Mammary epithelial cell (primary cell): ENCODE measurements around the gene FOXK2.
"Not testable (repeated sequence)": the region's sequence is repeated elsewhere in the genome, so short reads cannot be mapped to it uniquely, and the experiment has no call there.

Source experiments
- EZH2 ChIP-seq: IDR thresholded peaks from 2 replicates; pipeline ENCODE4 v1.6.1; 2012; ENCODE audit warnings: low read length, inconsistent platforms, borderline replicate concordance
- TF ChIP-seq, protein P1 (sequence below), 2 donors: IDR thresholded peaks in 1 of 2; conservative IDR thresholded peaks in 1 of 2; 2 replicates each; pipeline ENCODE4 v1.5.1; 2011 to 2012; ENCODE audit warnings: inconsistent platforms in 2 of 2, low read length in 2 of 2, mild to moderate bottlenecking in 2 of 2, control low read depth in 1 of 2, low read depth in 1 of 2; ENCODE audit not compliant: insufficient read depth in 1 of 2; ENCODE audit errors: extremely low read depth in 1 of 2

DNA sequence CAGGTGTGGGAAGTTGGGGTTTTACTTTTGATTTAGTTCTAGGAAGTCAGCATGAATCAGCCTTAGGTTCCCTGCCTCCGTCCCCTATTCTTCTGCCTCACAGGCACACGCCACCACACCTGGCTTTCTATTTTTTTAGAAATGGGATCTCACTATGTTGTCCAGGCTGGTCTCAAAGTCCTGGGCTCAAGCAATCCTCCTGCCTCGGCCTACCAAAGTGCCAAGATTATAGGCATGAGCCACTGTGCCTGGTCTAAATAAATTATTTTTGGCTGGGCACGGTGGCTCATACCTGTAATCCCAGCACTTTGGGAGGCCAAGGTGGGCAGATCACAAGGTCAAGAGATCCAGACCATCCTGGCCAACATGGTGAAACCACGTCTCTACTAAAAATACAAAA lies 7.9 kb upstream of the FOXK2 start:
- TF ChIP-seq, protein P1, sequence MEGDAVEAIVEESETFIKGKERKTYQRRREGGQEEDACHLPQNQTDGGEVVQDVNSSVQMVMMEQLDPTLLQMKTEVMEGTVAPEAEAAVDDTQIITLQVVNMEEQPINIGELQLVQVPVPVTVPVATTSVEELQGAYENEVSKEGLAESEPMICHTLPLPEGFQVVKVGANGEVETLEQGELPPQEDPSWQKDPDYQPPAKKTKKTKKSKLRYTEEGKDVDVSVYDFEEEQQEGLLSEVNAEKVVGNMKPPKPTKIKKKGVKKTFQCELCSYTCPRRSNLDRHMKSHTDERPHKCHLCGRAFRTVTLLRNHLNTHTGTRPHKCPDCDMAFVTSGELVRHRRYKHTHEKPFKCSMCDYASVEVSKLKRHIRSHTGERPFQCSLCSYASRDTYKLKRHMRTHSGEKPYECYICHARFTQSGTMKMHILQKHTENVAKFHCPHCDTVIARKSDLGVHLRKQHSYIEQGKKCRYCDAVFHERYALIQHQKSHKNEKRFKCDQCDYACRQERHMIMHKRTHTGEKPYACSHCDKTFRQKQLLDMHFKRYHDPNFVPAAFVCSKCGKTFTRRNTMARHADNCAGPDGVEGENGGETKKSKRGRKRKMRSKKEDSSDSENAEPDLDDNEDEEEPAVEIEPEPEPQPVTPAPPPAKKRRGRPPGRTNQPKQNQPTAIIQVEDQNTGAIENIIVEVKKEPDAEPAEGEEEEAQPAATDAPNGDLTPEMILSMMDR (conservative IDR thresholded peaks at IDR 0.05 in 1 of 2, IDR thresholded peaks at IDR 0.05 in 1 of 2; ENCODE audit: extremely low read depth in 1 of 2, insufficient read depth in 1 of 2, low read depth in 1 of 2, low read length in 2 of 2): not testable (repeated sequence)
- TF ChIP-seq EZH2: not testable (repeated sequence)
